Measurements from ENCODE around the gene ITGAV. TPM values are rescaled to one million over a fixed set of nuclear protein-coding genes. Genes with fewer than 3 reads are reported as not detected.

The ITGAV gene
- total and polyA plus RNA-seq, 7 experiments from 2014 or later, result 0.37 to 9.7 (median 6.9) TPM

GRCh38 chr2:186721956-186722355, 132.1 kb downstream of the ITGAV start:
- no peaks in the 10 kb centered on the region for H3K9me3 ChIP-seq (ENCODE audit: control insufficient read depth in 2 of 3, low read length in 3 of 3)
- peaks cover 0 to 17% (median 4%) of the 10 kb centered on the region in 5 donors for H3K27me3 Mint-ChIP-seq
- no peaks in the 10 kb centered on the region for H3K9me3 Mint-ChIP-seq
- ATAC-seq, result no peak
- H3K27ac Mint-ChIP-seq, result no peak overlapping the region
- no peaks in the 10 kb centered on the region for H3K36me3 ChIP-seq (ENCODE audit: control insufficient read depth in 2 of 3, insufficient read depth in 3 of 3, low read length in 3 of 3)
- intact Hi-C loops (cut with micrococcal nuclease), result no loop called here
- no peak overlapping the region for H3K4me3 ChIP-seq (ENCODE audit: low read length)
- no peaks in the 10 kb centered on the region for H3K4me1 Mint-ChIP-seq
- H3K27me3 ChIP-seq (ENCODE audit: control insufficient read depth in 2 of 2, insufficient read depth in 2 of 2, low read length in 2 of 2), result no peaks in the 10 kb centered on the region
- no peaks in the 10 kb centered on the region for H3K36me3 Mint-ChIP-seq
- CTCF ChIA-PET, result no interaction called here
- POLR2A ChIA-PET, result no interaction called here
- no peaks in the 10 kb centered on the region for H3K4me1 ChIP-seq (ENCODE audit: control insufficient read depth in 2 of 2, insufficient read depth in 2 of 2, low read length in 2 of 2)
- DNase-seq, result no peak
- H3K27ac ChIP-seq (ENCODE audit: low read depth, low read length), result no peak overlapping the region
- no peak overlapping the region for H3K4me3 Mint-ChIP-seq

- CTCF ChIA-PET, result no interaction called here
Observed at GRCh38 chr2:186724736-186725135, 134.9 kb downstream of the ITGAV start.

GRCh38 chr2:186725783-186726182, 135.9 kb downstream of the ITGAV start:
- ATAC-seq (no peak), DNase-seq (no peak)
- no peaks in the 10 kb centered on the region for H3K36me3 Mint-ChIP-seq
- ChIA-PET CTCF (no interaction called here), POLR2A (no interaction called here)
- peaks cover 0 to 2% (median 0%) of the 10 kb centered on the region in 7 donors for H3K4me1 Mint-ChIP-seq
- H3K27me3 Mint-ChIP-seq, result peaks cover 0 to 14% (median 4%) of the 10 kb centered on the region in 5 donors
- Histone ChIP-seq H3K4me3 (ENCODE audit: low read length) (no peak overlapping the region), H3K4me1 (ENCODE audit: control insufficient read depth in 2 of 2, insufficient read depth in 2 of 2, low read length in 2 of 2) (no peaks in the 10 kb centered on the region), H3K27ac (ENCODE audit: low read depth, low read length) (no peak overlapping the region), H3K36me3 (ENCODE audit: control insufficient read depth in 2 of 3, insufficient read depth in 3 of 3, low read length in 3 of 3) (no peaks in the 10 kb centered on the region), H3K9me3 (ENCODE audit: control insufficient read depth in 2 of 3, low read length in 3 of 3) (no peaks in the 10 kb centered on the region), H3K27me3 (ENCODE audit: control insufficient read depth in 2 of 2, insufficient read depth in 2 of 2, low read length in 2 of 2) (no peaks in the 10 kb centered on the region)
- H3K9me3 Mint-ChIP-seq, result no peaks in the 10 kb centered on the region
- intact Hi-C loops (cut with micrococcal nuclease), result no loop called here
- no peak overlapping the region for H3K27ac Mint-ChIP-seq
- H3K4me3 Mint-ChIP-seq, result no peak overlapping the region

More at GRCh38 chr2:186724736-186725135, 134.9 kb downstream of the ITGAV start:
- ATAC-seq (no peak), DNase-seq (no peak)
- POLR2A ChIA-PET, result no interaction called here
- H3K4me1 ChIP-seq (ENCODE audit: control insufficient read depth in 2 of 2, insufficient read depth in 2 of 2, low read length in 2 of 2), result no peaks in the 10 kb centered on the region
- no peaks in the 10 kb centered on the region for H3K36me3 ChIP-seq (ENCODE audit: control insufficient read depth in 2 of 3, insufficient read depth in 3 of 3, low read length in 3 of 3)
- Mint-ChIP-seq H3K9me3 (no peaks in the 10 kb centered on the region), H3K27ac (no peak overlapping the region), H3K27me3 (peaks cover 0 to 14% (median 4%) of the 10 kb centered on the region in 5 donors), H3K36me3 (no peaks in the 10 kb centered on the region), H3K4me3 (no peak overlapping the region), H3K4me1 (peaks cover 0 to 2% (median 0%) of the 10 kb centered on the region in 7 donors)
- H3K27me3 ChIP-seq (ENCODE audit: control insufficient read depth in 2 of 2, insufficient read depth in 2 of 2, low read length in 2 of 2), result no peaks in the 10 kb centered on the region
- intact Hi-C loops (cut with micrococcal nuclease), result no loop called here
- no peak overlapping the region for H3K4me3 ChIP-seq (ENCODE audit: low read length)
- H3K27ac ChIP-seq (ENCODE audit: low read depth, low read length), result no peak overlapping the region
- no peaks in the 10 kb centered on the region for H3K9me3 ChIP-seq (ENCODE audit: control insufficient read depth in 2 of 3, low read length in 3 of 3)

- POLR2A ChIA-PET, result no interaction called here
- Mint-ChIP-seq H3K4me1 (peaks cover 0 to 2% (median 0%) of the 10 kb centered on the region in 7 donors), H3K9me3 (no peaks in the 10 kb centered on the region), H3K27me3 (peaks cover 0 to 17% (median 4%) of the 10 kb centered on the region in 5 donors), H3K36me3 (no peaks in the 10 kb centered on the region), H3K4me3 (no peak overlapping the region), H3K27ac (no peak overlapping the region)
- H3K27ac ChIP-seq (ENCODE audit: low read depth, low read length), result no peak overlapping the region
- no peak for ATAC-seq
- no peaks in the 10 kb centered on the region for H3K9me3 ChIP-seq (ENCODE audit: control insufficient read depth in 2 of 3, low read length in 3 of 3)
- H3K4me1 ChIP-seq (ENCODE audit: control insufficient read depth in 2 of 2, insufficient read depth in 2 of 2, low read length in 2 of 2), result no peaks in the 10 kb centered on the region
- no peaks in the 10 kb centered on the region for H3K36me3 ChIP-seq (ENCODE audit: control insufficient read depth in 2 of 3, insufficient read depth in 3 of 3, low read length in 3 of 3)
- no peak for DNase-seq
- intact Hi-C loops (cut with micrococcal nuclease), result no loop called here
- no peak overlapping the region for H3K4me3 ChIP-seq (ENCODE audit: low read length)
- no peaks in the 10 kb centered on the region for H3K27me3 ChIP-seq (ENCODE audit: control insufficient read depth in 2 of 2, insufficient read depth in 2 of 2, low read length in 2 of 2)
- CTCF ChIA-PET, result no interaction called here
Observed at GRCh38 chr2:186726938-186727337, 137.1 kb downstream of the ITGAV start.

- H3K27ac ChIP-seq (ENCODE audit: low read depth, low read length), result no peak overlapping the region
- Mint-ChIP-seq H3K36me3 (no peaks in the 10 kb centered on the region), H3K4me1 (peaks cover 0 to 2% (median 0%) of the 10 kb centered on the region in 7 donors), H3K9me3 (peaks cover 0 to 2% (median 0%) of the 10 kb centered on the region in 11 donors), H3K27me3 (peaks cover 0 to 13% (median 6%) of the 10 kb centered on the region in 5 donors), H3K27ac (no peak overlapping the region), H3K4me3 (no peak overlapping the region)
- H3K9me3 ChIP-seq (ENCODE audit: control insufficient read depth in 2 of 3, low read length in 3 of 3), result no peaks in the 10 kb centered on the region
- no peak for DNase-seq
- no peaks in the 10 kb centered on the region for H3K4me1 ChIP-seq (ENCODE audit: control insufficient read depth in 2 of 2, insufficient read depth in 2 of 2, low read length in 2 of 2)
- POLR2A ChIA-PET, result no interaction called here
- CTCF ChIA-PET, result no interaction called here
- intact Hi-C loops (cut with micrococcal nuclease), result no loop called here
- H3K27me3 ChIP-seq (ENCODE audit: control insufficient read depth in 2 of 2, insufficient read depth in 2 of 2, low read length in 2 of 2), result no peaks in the 10 kb centered on the region
- H3K4me3 ChIP-seq (ENCODE audit: low read length), result no peak overlapping the region
- H3K36me3 ChIP-seq (ENCODE audit: control insufficient read depth in 2 of 3, insufficient read depth in 3 of 3, low read length in 3 of 3), result no peaks in the 10 kb centered on the region
- ATAC-seq, result no peak
Observed at GRCh38 chr2:186728631-186729030, 138.8 kb downstream of the ITGAV start.

Other genes starting within 250 kb of the ITGAV start
- gene ZC3H15, start 103.8 kb upstream of the ITGAV start, total RNA-seq, result 10 to 100 TPM; 53.4 to 87.4 (median 64.6) TPM
- 10 to 100 TPM; 66.8 to 74.5 TPM for gene ZC3H15, start 103.8 kb upstream of the ITGAV start, polyA plus RNA-seq
- under 1 TPM in 4 of 5 experiments, not detected in 1; 0.05 to 0.91 (median 0.36) TPM for gene FAM171B, start 104.0 kb downstream of the ITGAV start, total RNA-seq
- under 1 TPM in 1 of 2 donors, not detected in 1; 0.02 TPM for gene FAM171B, start 104.0 kb downstream of the ITGAV start, polyA plus RNA-seq

Measured in naive thymus-derived CD4-positive, alpha-beta T cell (primary cell).